ENCODE data around the gene ZNF695. TPM values are rescaled to one million over a fixed set of nuclear protein-coding genes. Genes with fewer than 3 reads are reported as not detected.

The ZNF695 gene
- under 1 TPM in 1 of 4 donors, not detected in 3; 0.70 TPM for total RNA-seq

DNA sequence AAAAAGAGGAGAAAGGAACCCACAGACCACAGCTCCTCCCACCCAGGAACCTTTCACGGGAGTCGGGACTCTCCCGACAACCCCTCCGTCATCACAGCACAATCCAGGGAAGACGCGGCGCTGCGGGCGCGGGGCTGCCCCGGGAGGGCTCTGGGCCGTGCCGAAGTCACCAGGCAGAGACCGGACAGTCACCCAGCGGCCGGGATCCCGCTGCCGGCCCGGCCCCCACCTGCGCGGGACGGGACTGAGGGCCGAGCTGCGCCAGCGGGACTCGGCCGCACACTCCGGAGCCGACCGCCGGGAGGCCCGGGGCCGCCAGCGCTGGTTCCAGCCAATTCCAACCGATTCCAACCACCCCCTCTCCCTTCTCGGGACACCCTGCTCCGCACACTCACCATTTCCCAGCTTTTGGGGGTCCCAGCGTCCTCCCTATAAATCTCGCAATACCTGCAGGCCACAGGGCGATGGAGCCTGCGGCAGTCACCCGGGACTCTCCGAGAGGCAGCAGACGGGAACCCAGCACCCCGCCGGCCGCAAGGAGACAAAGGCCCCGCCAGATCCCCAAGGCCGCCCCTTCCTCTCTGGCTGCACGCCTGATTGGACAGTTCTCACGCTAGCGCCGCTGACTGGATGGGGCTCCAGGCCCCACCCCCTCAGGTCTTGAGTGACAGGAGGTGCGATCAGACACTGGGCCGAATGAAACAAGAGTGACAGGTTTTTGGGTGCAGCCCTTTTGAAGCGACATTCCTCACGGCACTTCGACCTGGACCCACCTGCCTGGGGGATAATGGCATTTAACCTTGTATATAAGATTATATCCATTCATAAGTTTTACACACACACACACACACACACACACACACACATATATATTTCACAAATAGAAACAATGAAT is at the start of gene ZNF695:
Gene ZNF695, minus strand, starts transcription at position 547 of the 895 bp plus-strand sequence. Its CDS starts 149 bp downstream, at position 398.
- no peak within 1 kb of the TSS for H3K27ac ChIP-seq
- no peaks in the 10 kb centered on the region for H3K36me3 ChIP-seq
- no peaks in the 10 kb centered on the region for H3K9me3 ChIP-seq
- DNase-seq (ENCODE audit: low spot score in 2 of 2), result peak in 1 of 2 donors; percentile 76
- TF ChIP-seq, protein P1, sequence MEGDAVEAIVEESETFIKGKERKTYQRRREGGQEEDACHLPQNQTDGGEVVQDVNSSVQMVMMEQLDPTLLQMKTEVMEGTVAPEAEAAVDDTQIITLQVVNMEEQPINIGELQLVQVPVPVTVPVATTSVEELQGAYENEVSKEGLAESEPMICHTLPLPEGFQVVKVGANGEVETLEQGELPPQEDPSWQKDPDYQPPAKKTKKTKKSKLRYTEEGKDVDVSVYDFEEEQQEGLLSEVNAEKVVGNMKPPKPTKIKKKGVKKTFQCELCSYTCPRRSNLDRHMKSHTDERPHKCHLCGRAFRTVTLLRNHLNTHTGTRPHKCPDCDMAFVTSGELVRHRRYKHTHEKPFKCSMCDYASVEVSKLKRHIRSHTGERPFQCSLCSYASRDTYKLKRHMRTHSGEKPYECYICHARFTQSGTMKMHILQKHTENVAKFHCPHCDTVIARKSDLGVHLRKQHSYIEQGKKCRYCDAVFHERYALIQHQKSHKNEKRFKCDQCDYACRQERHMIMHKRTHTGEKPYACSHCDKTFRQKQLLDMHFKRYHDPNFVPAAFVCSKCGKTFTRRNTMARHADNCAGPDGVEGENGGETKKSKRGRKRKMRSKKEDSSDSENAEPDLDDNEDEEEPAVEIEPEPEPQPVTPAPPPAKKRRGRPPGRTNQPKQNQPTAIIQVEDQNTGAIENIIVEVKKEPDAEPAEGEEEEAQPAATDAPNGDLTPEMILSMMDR (IDR thresholded peaks at IDR 0.05), result no peak
- TF ChIP-seq POLR2AphosphoS5 (IDR thresholded peaks at IDR 0.05) (no peak), POLR2A (IDR thresholded peaks at IDR 0.05) (no peak), EP300 (IDR thresholded peaks at IDR 0.05) (no peak)
- H3K4me3 ChIP-seq, result peak within 1 kb of the TSS; percentile 56
- WGBS, result 3% methylated on average over 23 of the region's 58 CpGs
- H3K4me1 ChIP-seq, result peaks cover 14% of the 10 kb centered on the region
- peaks cover 10% of the 10 kb centered on the region for H3K27me3 ChIP-seq

DNA sequence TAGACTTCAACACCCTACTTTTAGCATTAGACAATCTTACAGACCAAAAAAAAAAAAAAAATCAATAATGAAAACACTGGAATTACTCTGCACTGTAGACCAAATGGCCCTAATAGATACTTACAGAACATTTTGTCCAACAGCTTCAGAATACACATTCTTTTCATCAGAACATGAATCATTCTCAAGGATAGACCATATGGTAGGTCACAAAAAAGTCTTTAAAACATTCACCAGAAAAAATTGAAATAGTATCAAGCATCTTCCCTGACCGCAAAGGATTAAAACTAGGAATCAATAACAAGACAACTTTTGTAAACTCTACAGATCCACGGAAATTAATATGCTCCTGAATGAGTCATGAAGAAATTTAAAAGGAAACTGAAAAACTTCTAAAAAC is 48.2 kb upstream of the ZNF695 start:
- Histone ChIP-seq H3K9me3 (peaks cover 25% of the 10 kb centered on the region), H3K4me1 (no peaks in the 10 kb centered on the region), H3K4me3 (no peak overlapping the region), H3K27ac (no peak overlapping the region), H3K36me3 (no peaks in the 10 kb centered on the region), H3K27me3 (no peaks in the 10 kb centered on the region)
- 95% methylated on average over 2 of the region's 2 CpGs for whole genome bisulfite sequencing
- DNase-seq (ENCODE audit: low spot score in 2 of 2), result no peak
- TF ChIP-seq, protein P1 (IDR thresholded peaks at IDR 0.05), result no peak
- no peak for TF ChIP-seq EP300 (IDR thresholded peaks at IDR 0.05)

DNA sequence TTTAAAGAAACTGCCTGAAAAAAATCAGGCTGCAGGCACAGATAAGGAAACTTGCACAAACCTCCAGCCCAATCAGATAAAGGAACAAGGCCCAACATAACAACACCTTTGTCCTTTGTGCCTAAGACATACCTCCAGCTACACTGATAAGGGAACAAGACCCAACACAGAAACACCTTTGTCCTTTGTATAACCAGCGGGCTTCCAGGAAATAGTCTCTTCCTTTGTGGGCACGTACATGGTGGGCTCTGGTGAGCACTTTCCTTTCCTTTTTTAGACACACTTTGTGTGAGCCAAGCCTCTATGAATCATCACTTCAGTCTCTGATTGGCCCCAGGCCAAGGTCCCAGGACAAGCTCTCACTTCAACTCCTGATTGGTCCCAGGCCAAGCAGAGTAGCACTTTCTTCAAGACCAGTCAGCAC is 47.1 kb upstream of the ZNF695 start:
- Histone ChIP-seq H3K27ac (no peak overlapping the region), H3K4me3 (no peak overlapping the region), H3K4me1 (no peaks in the 10 kb centered on the region), H3K36me3 (no peaks in the 10 kb centered on the region), H3K9me3 (peaks cover 25% of the 10 kb centered on the region), H3K27me3 (no peaks in the 10 kb centered on the region)
- WGBS, result 69% methylated on average over 2 of the region's 2 CpGs
- no peak for DNase-seq (ENCODE audit: low spot score in 2 of 2)
- TF ChIP-seq, protein P1 (IDR thresholded peaks at IDR 0.05), result no peak
- no peak for TF ChIP-seq POLR2A (IDR thresholded peaks at IDR 0.05)
- TF ChIP-seq EP300 (IDR thresholded peaks at IDR 0.05), result no peak
- TF ChIP-seq POLR2AphosphoS5 (IDR thresholded peaks at IDR 0.05), result no peak

DNA sequence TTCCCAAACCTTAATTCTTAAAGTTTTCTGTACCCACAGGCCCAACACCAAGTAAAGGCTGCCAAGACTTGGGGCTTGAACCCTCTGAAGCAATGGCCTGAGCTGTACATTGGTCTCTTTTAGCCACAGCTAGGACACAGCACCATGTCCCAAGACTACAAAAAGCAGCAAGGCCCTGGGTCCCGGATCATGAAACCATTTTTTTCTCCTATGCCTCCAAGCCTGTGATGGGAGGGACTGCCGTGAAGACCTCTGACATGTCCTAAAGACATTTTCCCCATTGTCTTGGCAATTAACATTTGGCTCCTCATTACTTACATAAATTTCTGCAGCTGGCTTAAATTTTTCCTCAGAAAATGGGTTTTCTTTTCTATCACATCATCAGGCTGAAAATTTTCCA is 39.8 kb upstream of the ZNF695 start:
- Histone ChIP-seq H3K4me1 (no peaks in the 10 kb centered on the region), H3K27me3 (no peaks in the 10 kb centered on the region), H3K27ac (no peak overlapping the region), H3K4me3 (no peak overlapping the region), H3K36me3 (no peaks in the 10 kb centered on the region), H3K9me3 (peaks cover 50% of the 10 kb centered on the region)
- 100% methylated on average over 2 of the region's 2 CpGs for WGBS
- TF ChIP-seq POLR2A (IDR thresholded peaks at IDR 0.05) (no peak), POLR2AphosphoS5 (IDR thresholded peaks at IDR 0.05) (no peak), EP300 (IDR thresholded peaks at IDR 0.05) (no peak)
- TF ChIP-seq, protein P1 (IDR thresholded peaks at IDR 0.05), result no peak
- no peak for DNase-seq (ENCODE audit: low spot score in 2 of 2)

DNA sequence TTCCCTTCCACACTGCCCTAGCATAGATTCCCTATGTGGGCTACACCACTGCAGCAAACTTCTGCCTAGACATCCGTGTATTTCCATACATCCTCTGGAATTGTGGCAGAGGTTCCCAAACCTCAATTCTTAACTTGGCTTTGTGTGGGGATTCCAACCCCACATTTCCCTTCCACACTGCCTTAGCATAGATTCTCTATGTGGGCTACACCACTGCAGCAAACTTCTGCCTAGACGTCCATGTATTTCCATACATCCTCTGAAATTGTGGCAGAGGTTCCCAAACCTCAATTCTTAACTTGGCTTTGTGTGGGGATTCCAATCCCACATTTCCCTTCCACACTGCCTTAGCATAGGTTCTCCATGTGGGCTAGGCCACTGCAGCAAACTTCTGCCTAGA is 39.4 kb upstream of the ZNF695 start:
- Histone ChIP-seq H3K36me3 (no peaks in the 10 kb centered on the region), H3K4me1 (no peaks in the 10 kb centered on the region), H3K27me3 (no peaks in the 10 kb centered on the region), H3K4me3 (no peak overlapping the region), H3K27ac (no peak overlapping the region), H3K9me3 (peaks cover 47% of the 10 kb centered on the region)
- no peak for DNase-seq (ENCODE audit: low spot score in 2 of 2)
- TF ChIP-seq POLR2AphosphoS5 (IDR thresholded peaks at IDR 0.05) (no peak), EP300 (IDR thresholded peaks at IDR 0.05) (no peak), POLR2A (IDR thresholded peaks at IDR 0.05) (no peak)
- TF ChIP-seq, protein P1 (IDR thresholded peaks at IDR 0.05), result no peak
- 89% methylated on average over 2 of the region's 2 CpGs for WGBS
